NCI-H187 treated with DMSO at 0.1 percent for 48 hours (cell line): ENCODE measurements around the gene ZNF718.
A peak's percentile ranks its signal among the peaks of the same experiment; 100 is the strongest.
"Not testable (repeated sequence)": the region's sequence is repeated elsewhere in the genome, so short reads cannot be mapped to it uniquely, and the experiment has no call there.

Experiments used
- DNase-seq: peaks from one replicate; lab custom pipeline; 2025; lab: John Stamatoyannopoulos, UW

Gene ZNF718

GRCh38 chr4:124275-125081 is at the start of gene ZNF718:
Gene ZNF718, plus strand, starts transcription at chr4:124501. Its CDS starts 170 bp downstream, at chr4:124671.
- DNase-seq, result peak; percentile 31

GRCh38 chr4:85951-86350 is 38.4 kb upstream of the ZNF718 start:
- no peak for DNase-seq

GRCh38 chr4:86559-87324 is 37.6 kb upstream of the ZNF718 start:
- DNase-seq, result not testable (repeated sequence)

- DNase-seq, result no peak
Measured at GRCh38 chr4:98386-98785, 25.9 kb upstream of the ZNF718 start.

- no peak for DNase-seq
Measured at GRCh38 chr4:99863-100262, 24.4 kb upstream of the ZNF718 start.

- DNase-seq, result no peak
Measured at GRCh38 chr4:107083-107443, 17.2 kb upstream of the ZNF718 start.

- no peak for DNase-seq
Measured at GRCh38 chr4:107444-108429, 16.6 kb upstream of the ZNF718 start.

GRCh38 chr4:112771-113170 is 11.5 kb upstream of the ZNF718 start:
- no peak for DNase-seq

- no peak for DNase-seq
Measured at GRCh38 chr4:113732-114131, 10.6 kb upstream of the ZNF718 start.

GRCh38 chr4:114149-114548 is 10.2 kb upstream of the ZNF718 start:
- DNase-seq, result no peak

GRCh38 chr4:116499-116898 is 7.8 kb upstream of the ZNF718 start:
- DNase-seq, result no peak

- no peak for DNase-seq
Measured at GRCh38 chr4:120616-121015, 3.7 kb upstream of the ZNF718 start.

GRCh38 chr4:121408-122084 is 2.8 kb upstream of the ZNF718 start:
- no peak for DNase-seq

GRCh38 chr4:123922-124274 is 403 bp upstream of the ZNF718 start:
- not testable (repeated sequence) for DNase-seq

- DNase-seq, result no peak
Measured at GRCh38 chr4:125091-125771, 930 bp downstream of the ZNF718 start.

GRCh38 chr4:125833-126232 is 1.5 kb downstream of the ZNF718 start:
- no peak for DNase-seq

GRCh38 chr4:132483-132882 is 8.2 kb downstream of the ZNF718 start:
- DNase-seq, result no peak

GRCh38 chr4:138935-139334 is 14.6 kb downstream of the ZNF718 start:
- DNase-seq, result no peak

- no peak for DNase-seq
Measured at GRCh38 chr4:139691-140090, 15.4 kb downstream of the ZNF718 start.

GRCh38 chr4:146621-147020 is 22.3 kb downstream of the ZNF718 start:
- no peak for DNase-seq

GRCh38 chr4:147233-147632 is 22.9 kb downstream of the ZNF718 start:
- DNase-seq, result no peak
